Measurements from ENCODE around the gene STK17A.

GRCh38 chr7:43612128-43612527 is 29.2 kb downstream of the STK17A start:
- no peak for TF ChIP-seq TARDBP (IDR thresholded peaks at IDR 0.05)
- TF ChIP-seq PKNOX1 (IDR thresholded peaks at IDR 0.05): no peak
- no peak for TF ChIP-seq SUZ12 (IDR thresholded peaks at IDR 0.05)

All from HEK293T (cell line).